Heart left ventricle (tissue), 16 donors: Measurements from ENCODE around the gene CSTF2T. TPM values are rescaled to one million over a fixed set of nuclear protein-coding genes. Genes with fewer than 3 reads are reported as not detected.

Experiments
- ATAC-seq, 4 donors: fragments of 200-7000 bp; cut with Tn5 transposase; one replicate each; pipeline ENCODE4 v1.9.1; 2020 to 2022; ENCODE audit warnings: moderate library complexity in 4 of 4, mild to moderate bottlenecking in 3 of 4, moderate number of reproducible peaks in 1 of 4
- DNase-seq, 5 donors: peaks; one replicate each; pipeline ENCODE4 v3.0.0-alpha.2; 2020
- H3K27ac ChIP-seq, 12 donors: fragments of 200-600 bp; sonication (generic) in 4 of 12; one replicate each; pipeline versions ENCODE4 v1.5.0 to v1.8.0; 2016 to 2022; ENCODE audit warnings: mild to moderate bottlenecking in 2 of 12
- H3K27me3 ChIP-seq, 9 donors: fragments of 200-600 bp; sonication (generic) in 2 of 9; one replicate each; pipeline versions ENCODE4 v1.5.1 to v1.8.0; 2016 to 2022; ENCODE audit warnings: mild to moderate bottlenecking in 3 of 9
- H3K36me3 ChIP-seq, 9 donors: fragments of 200-600 bp; sonication (generic) in 2 of 9; one replicate each; pipeline versions ENCODE4 v1.5.0 to v1.8.0; 2018 to 2022; ENCODE audit warnings: mild to moderate bottlenecking in 2 of 9
- H3K4me1 ChIP-seq, 12 donors: fragments of 200-600 bp; sonication (generic) in 4 of 12; one replicate each; pipeline versions ENCODE4 v1.5.0 to v1.8.0; 2016 to 2022; ENCODE audit warnings: mild to moderate bottlenecking in 3 of 12
- H3K4me3 ChIP-seq, 12 donors: fragments of 200-600 bp; sonication (generic) in 4 of 12; one replicate each; pipeline versions ENCODE4 v1.5.0 to v1.8.0; 2017 to 2022; ENCODE audit warnings: mild to moderate bottlenecking in 9 of 12, moderate library complexity in 4 of 12
- H3K9me3 ChIP-seq, 12 donors: fragments of 200-600 bp; sonication (generic) in 4 of 12; one replicate each; pipeline versions ENCODE4 v1.5.0 to v1.8.0; 2016 to 2022; ENCODE audit warnings: mild to moderate bottlenecking in 1 of 12
- POLR2A ChIP-seq, 2 donors: fragments of 450-650 bp; IDR thresholded peaks; one replicate each; pipeline ENCODE4 v1.6.1; 2017; ENCODE audit warnings: antibody characterized with exemption in 2 of 2, mild to moderate bottlenecking in 2 of 2, moderate library complexity in 2 of 2
- WGBS, 4 donors: extraction: QIAGEN DNeasy Blood & Tissue Kit in 2 of 4; methylation state at CpG; one replicate each; pipeline versions ENCODE4 v1.1.5 to v1.1.7; 2013 to 2018; 5-methylcytosine and 5-hydroxymethylcytosine counted together
- intact Hi-C, 10 donors: fragments of 100-400 bp; cut with DNase I; formaldehyde crosslinking; loops; one replicate each; pipeline versions ENCODE4 v1.11.1 to v1.14.2; 2022
- polyA plus RNA-seq, 2 donors: library from polyadenylated mRNA; stranded (reverse); fragments of 200-250 nt; gene quantifications; one replicate each; pipeline ENCODE4 v1.2.3, GENCODE V29; 2013
- total RNA-seq, 9 donors: library from RNA; depleted of rRNA in 2 of 9; stranded (reverse); fragments of >200 nt in 2 of 9; fragmentation: NEBNext Ultra II Directional in 3 of 9; extraction: Animal tissue kit (Norgen Biotek cat#: 25700) in 3 of 9; gene quantifications; one replicate each; pipeline versions ENCODE4 v1.1.0 to v1.2.4, GENCODE V29; 2016 to 2023
- TF ChIP-seq, protein P1 (sequence below), 12 donors: fragments of 200-600 bp; sonication (generic) in 4 of 12; IDR thresholded peaks; one replicate each; pipeline versions ENCODE4 v1.5.0 to v1.8.0; 2018 to 2022; ENCODE audit warnings: antibody characterized with exemption in 12 of 12, mild to moderate bottlenecking in 5 of 12
- donor health status: ischemic (EF 13 %, LVEDD 7.1; RV severe dilation, severe dysfunction).
- donor health status: healthy with polysubstance abuse.
- donor health status: DM: no; HTN: yes; CAD: no.
- donor health status: DM: no; HTN: no; CAD: no.
- donor health status: ischemic (EF 25% LVEDD 6.9; RV normal size, moderate dysfunction).
- donor health status: ischemic (EF 25% LVEDD 5.7; RV mildly dilated, moderate dysfunction).
- donor health status: healthy.
- donor health status: DM: yes; HTN: yes; CAD: no.
- donor health status: ischemic (EF 35%, LVEDD 5.7; RV mildly dilated, moderate dysfunction).
- donor health status: nonischemic (EF 11% LVEDD 7.7; RV severe dilation, severe dysfunction).
- donor health status: DM: yes; HTN: yes; CAD: no.
- donor health status: PGD.
- donor health status: ischemic (EF 29% LVEDD 5.4; RV normal size, mild dysfunction).
- donor health status: nonischemic (EF 23%, LVEDD 6.1; RV moderate dilation, normal function).

The CSTF2T gene
- total and polyA plus RNA-seq, 11 donors = 10.6 to 27.4 (median 21.5) TPM

DNA sequence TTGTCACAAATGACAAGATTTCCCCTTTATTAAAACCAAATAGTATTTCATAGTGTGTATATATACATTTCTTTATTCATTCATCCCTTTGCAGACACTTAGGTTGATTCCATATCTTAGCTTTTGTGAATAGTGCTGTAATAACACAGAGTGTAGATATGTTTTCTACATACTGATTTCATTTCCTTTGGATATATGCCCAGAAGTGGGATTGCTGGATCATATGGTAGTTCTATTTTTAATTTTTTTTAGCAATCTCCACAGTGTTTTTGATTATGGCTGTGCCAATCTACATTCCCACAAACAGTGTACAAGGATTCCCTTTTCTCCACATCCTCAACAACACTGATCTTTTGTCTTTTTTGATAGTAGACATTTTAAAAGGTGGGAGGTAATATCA, 46.4 kb downstream of the CSTF2T start:
- H3K4me3 ChIP-seq = no peak overlapping the region
- intact Hi-C loops = no loop called here
- TF ChIP-seq POLR2A (IDR thresholded peaks at IDR 0.05) = no peak
- TF ChIP-seq, protein P1, sequence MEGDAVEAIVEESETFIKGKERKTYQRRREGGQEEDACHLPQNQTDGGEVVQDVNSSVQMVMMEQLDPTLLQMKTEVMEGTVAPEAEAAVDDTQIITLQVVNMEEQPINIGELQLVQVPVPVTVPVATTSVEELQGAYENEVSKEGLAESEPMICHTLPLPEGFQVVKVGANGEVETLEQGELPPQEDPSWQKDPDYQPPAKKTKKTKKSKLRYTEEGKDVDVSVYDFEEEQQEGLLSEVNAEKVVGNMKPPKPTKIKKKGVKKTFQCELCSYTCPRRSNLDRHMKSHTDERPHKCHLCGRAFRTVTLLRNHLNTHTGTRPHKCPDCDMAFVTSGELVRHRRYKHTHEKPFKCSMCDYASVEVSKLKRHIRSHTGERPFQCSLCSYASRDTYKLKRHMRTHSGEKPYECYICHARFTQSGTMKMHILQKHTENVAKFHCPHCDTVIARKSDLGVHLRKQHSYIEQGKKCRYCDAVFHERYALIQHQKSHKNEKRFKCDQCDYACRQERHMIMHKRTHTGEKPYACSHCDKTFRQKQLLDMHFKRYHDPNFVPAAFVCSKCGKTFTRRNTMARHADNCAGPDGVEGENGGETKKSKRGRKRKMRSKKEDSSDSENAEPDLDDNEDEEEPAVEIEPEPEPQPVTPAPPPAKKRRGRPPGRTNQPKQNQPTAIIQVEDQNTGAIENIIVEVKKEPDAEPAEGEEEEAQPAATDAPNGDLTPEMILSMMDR (IDR thresholded peaks at IDR 0.05) = no peak
- no peak for DNase-seq
- H3K27ac ChIP-seq = no peak overlapping the region
- no peaks in the 10 kb centered on the region for H3K36me3 ChIP-seq
- H3K4me1 ChIP-seq = peaks cover 0 to 17% (median 5%) of the 10 kb centered on the region in 12 donors
- ATAC-seq = peak in 2 of 4 donors; percentile 29 to 41
- H3K27me3 ChIP-seq = no peaks in the 10 kb centered on the region
- no peaks in the 10 kb centered on the region for H3K9me3 ChIP-seq

DNA sequence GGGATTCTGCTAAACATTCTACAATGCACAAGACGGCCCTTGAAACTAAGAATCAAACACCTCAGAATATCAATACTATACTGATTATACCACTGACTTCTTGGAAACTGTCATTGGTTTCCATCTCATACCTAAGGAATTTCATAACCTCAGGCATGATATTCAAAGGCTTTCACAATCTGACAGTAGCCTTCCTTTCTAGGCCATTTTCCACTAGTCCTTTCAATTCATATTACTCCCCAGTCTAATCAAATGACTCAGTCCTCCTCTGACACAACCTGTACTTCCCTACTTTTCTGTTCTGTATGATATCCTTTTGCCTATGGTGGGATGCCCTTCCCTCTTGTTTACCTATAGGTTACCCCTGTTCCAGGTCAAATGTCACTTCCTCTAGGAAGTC, 48.3 kb downstream of the CSTF2T start:
- Histone ChIP-seq H3K4me1 (peaks cover 0 to 13% (median 4%) of the 10 kb centered on the region in 12 donors), H3K4me3 (no peak overlapping the region), H3K36me3 (no peaks in the 10 kb centered on the region), H3K27ac (no peak overlapping the region), H3K9me3 (no peaks in the 10 kb centered on the region), H3K27me3 (no peaks in the 10 kb centered on the region)
- DNase-seq (no peak), ATAC-seq (no peak)
- TF ChIP-seq, protein P1 (IDR thresholded peaks at IDR 0.05) = no peak
- no peak for TF ChIP-seq POLR2A (IDR thresholded peaks at IDR 0.05)
- intact Hi-C loops = no loop called here
- WGBS, 4 donors = 79 to 97% (median 91%) methylated on average over 1 of the region's 1 CpG

DNA sequence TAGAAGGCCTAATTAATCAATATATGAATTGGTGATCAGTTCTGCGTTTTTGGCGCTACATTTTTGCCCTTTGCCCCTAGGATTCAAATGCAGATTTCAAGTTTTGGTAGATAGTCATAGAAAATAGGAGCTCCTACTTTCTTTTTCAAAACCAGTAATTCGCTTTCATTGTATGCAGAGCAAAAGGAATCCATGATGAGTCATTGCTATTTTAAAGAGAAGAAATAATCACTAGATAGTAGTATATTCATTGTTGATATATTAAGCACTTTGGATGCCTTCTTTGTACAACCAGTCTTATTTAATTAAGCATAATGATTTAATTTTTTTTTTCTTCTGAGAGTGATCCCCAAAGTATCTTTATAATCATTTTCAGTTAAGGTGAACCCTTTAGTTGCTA, 50.3 kb downstream of the CSTF2T start:
- ATAC-seq = no peak
- WGBS, 4 donors = 91 to 97% (median 94%) methylated on average over 3 of the region's 3 CpGs
- Histone ChIP-seq H3K4me3 (no peak overlapping the region), H3K27ac (no peak overlapping the region), H3K36me3 (no peaks in the 10 kb centered on the region), H3K4me1 (peaks cover 0 to 13% (median 5%) of the 10 kb centered on the region in 12 donors), H3K9me3 (no peaks in the 10 kb centered on the region), H3K27me3 (no peaks in the 10 kb centered on the region)
- no peak for TF ChIP-seq POLR2A (IDR thresholded peaks at IDR 0.05)
- TF ChIP-seq, protein P1 (IDR thresholded peaks at IDR 0.05) = no peak
- DNase-seq = no peak
- intact Hi-C loops = no loop called here
